ENCODE measurements around the gene FOXP1. TPM values are rescaled to one million over a fixed set of nuclear protein-coding genes. Genes with fewer than 3 reads are reported as not detected.

The FOXP1 gene
- total and polyA plus RNA-seq, 12 donors = 4.8 to 56.0 (median 43.8) TPM

- Histone ChIP-seq H3K27me3 (no peaks in the 10 kb centered on the region), H3K27ac (no peak overlapping the region), H3K4me3 (no peak overlapping the region), H3K4me1 (peaks cover 0 to 31% (median 7%) of the 10 kb centered on the region in 9 donors), H3K36me3 (peaks cover 0 to 4% (median 0%) of the 10 kb centered on the region in 9 donors), H3K9me3 (no peaks in the 10 kb centered on the region)
- TF ChIP-seq CTCF (IDR thresholded peaks at IDR 0.05) = no peak
- ATAC-seq (no peak), DNase-seq (no peak)
- intact Hi-C loops (cut with DNase I) = loop anchor here in 1 of 10 donors (10.0 kb wide), 1 partner anchor 534 kb away; no protein-coding TSS in a partner anchor
- 92 to 97% methylated on average over 4 of the region's 4 CpGs for WGBS, 2 donors
Measured at GRCh38 chr3:71088742-71089141, 494.8 kb downstream of the FOXP1 start.

DNA sequence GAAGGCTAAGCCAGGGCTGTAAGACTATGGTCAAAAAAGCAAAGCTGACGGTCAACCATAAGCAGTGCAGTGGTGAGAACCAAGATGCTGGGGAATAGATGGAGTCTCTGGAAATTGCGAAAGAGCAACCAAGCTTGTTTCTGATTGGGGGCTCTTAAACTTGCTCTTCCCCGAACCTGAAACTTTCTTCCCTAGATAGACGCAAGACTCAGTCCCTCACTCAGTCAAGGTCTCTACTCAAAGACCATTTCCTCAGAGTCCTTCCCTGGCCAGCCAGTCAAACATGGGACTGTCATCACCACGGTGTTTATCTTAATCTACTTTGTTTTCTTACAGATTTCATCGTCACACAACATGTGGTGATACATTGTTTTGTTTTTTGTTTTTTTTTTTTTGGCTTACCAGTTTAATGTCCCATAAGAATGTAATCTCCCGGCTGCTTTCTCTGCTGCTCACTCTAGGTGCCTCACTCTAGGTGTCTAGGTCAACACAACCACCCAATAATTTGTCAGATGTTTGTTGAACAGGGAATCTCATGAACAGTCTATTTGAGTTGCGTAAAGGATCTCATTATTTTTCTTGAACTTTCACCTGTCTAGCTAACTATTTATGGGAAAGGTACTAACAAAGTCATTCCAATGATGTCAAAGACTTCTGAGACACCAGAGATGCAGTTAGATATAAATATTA is 495.4 kb downstream of the FOXP1 start:
- WGBS, 2 donors = 84 to 87% methylated on average over 8 of the region's 8 CpGs
- Histone ChIP-seq H3K27me3 (no peaks in the 10 kb centered on the region), H3K9me3 (no peaks in the 10 kb centered on the region), H3K36me3 (peaks cover 0 to 4% (median 0%) of the 10 kb centered on the region in 9 donors), H3K4me3 (no peak overlapping the region), H3K4me1 (peaks cover 0 to 31% (median 7%) of the 10 kb centered on the region in 9 donors), H3K27ac (peak overlapping the region in 1 of 10 donors; percentile 29)
- DNase-seq (no peak), ATAC-seq (no peak)
- intact Hi-C loops (cut with DNase I) = loop anchor here in 1 of 10 donors (10.0 kb wide), 1 partner anchor 533 kb away; no protein-coding TSS in a partner anchor
- no peak for TF ChIP-seq CTCF (IDR thresholded peaks at IDR 0.05)

- WGBS, 2 donors = 89 to 91% methylated on average over 9 of the region's 9 CpGs
- Histone ChIP-seq H3K27ac (peak overlapping the region in 1 of 10 donors; percentile 29), H3K27me3 (no peaks in the 10 kb centered on the region), H3K4me1 (peaks cover 0 to 31% (median 7%) of the 10 kb centered on the region in 9 donors), H3K9me3 (no peaks in the 10 kb centered on the region), H3K36me3 (peaks cover 0 to 3% (median 0%) of the 10 kb centered on the region in 9 donors), H3K4me3 (no peak overlapping the region)
- ATAC-seq (no peak), DNase-seq (no peak)
- TF ChIP-seq CTCF (IDR thresholded peaks at IDR 0.05) = no peak
- intact Hi-C loops (cut with DNase I) = loop anchor here in 1 of 10 donors (10.0 kb wide), 1 partner anchor 533 kb away; no protein-coding TSS in a partner anchor
Measured at GRCh38 chr3:71087143-71088018, 496.1 kb downstream of the FOXP1 start.

- Histone ChIP-seq H3K27me3 (no peaks in the 10 kb centered on the region), H3K27ac (no peak overlapping the region), H3K9me3 (no peaks in the 10 kb centered on the region), H3K36me3 (no peaks in the 10 kb centered on the region), H3K4me3 (no peak overlapping the region), H3K4me1 (peaks cover 0 to 31% (median 7%) of the 10 kb centered on the region in 9 donors)
- TF ChIP-seq CTCF (IDR thresholded peaks at IDR 0.05) = no peak
- ATAC-seq (no peak), DNase-seq (no peak)
- intact Hi-C loops (cut with DNase I) = loop anchor here in 1 of 10 donors (10.0 kb wide), 1 partner anchor 532 kb away; no protein-coding TSS in a partner anchor
- 86% methylated on average over 4 of the region's 4 CpGs for whole genome bisulfite sequencing, 2 donors
Measured at GRCh38 chr3:71086777-71087142, 496.8 kb downstream of the FOXP1 start.

All from heart right ventricle (tissue), 16 donors.